Measurements from ENCODE around the gene UNKL.

GRCh38 chr16:1340730-1341494 lies 73.6 kb downstream of the UNKL start:
- TF ChIP-seq EZH2 (IDR thresholded peaks at IDR 0.05; ENCODE audit: insufficient read depth, poor library complexity, severe bottlenecking), result no peak
- no peak for TF ChIP-seq EZH2phosphoT487 (IDR thresholded peaks at IDR 0.05; ENCODE audit: insufficient read depth, low read depth)

All from GM23248 (cell line).